GM12864 (cell line): ENCODE data around the gene CCNF.

Source experiments
- DNase-seq: peaks from one replicate; pipeline ENCODE4 v3.0.0-alpha.2; 2011; ENCODE audit warnings: low read depth
- H3K4me3 ChIP-seq: 2 replicates; pipeline ENCODE4 v1.5.1; 2011; ENCODE audit warnings: mild to moderate bottlenecking, low read depth, low read length, control low read depth
- CTCF ChIP-seq: IDR thresholded peaks from 2 replicates; pipeline ENCODE4 v1.5.1; 2011; ENCODE audit warnings: low read depth, mild to moderate bottlenecking, moderate library complexity, low read length, control low read depth, inconsistent platforms; ENCODE audit errors: missing control alignments

Gene CCNF

GRCh38 chr16:2424061-2425007 lies 4.9 kb upstream of the CCNF start:
- TF ChIP-seq CTCF, result no peak
- no peak for DNase-seq
- H3K4me3 ChIP-seq, result no peak overlapping the region

GRCh38 chr16:2425008-2425518 lies 4.2 kb upstream of the CCNF start:
- DNase-seq, result no peak
- TF ChIP-seq CTCF, result no peak
- H3K4me3 ChIP-seq, result no peak overlapping the region

GRCh38 chr16:2425825-2426430 lies 3.3 kb upstream of the CCNF start:
- no peak for TF ChIP-seq CTCF
- no peak overlapping the region for H3K4me3 ChIP-seq
- no peak for DNase-seq

- no peak for DNase-seq
- TF ChIP-seq CTCF, result no peak
- H3K4me3 ChIP-seq, result no peak overlapping the region
Measured at GRCh38 chr16:2426941-2427361, 2.3 kb upstream of the CCNF start.

GRCh38 chr16:2427526-2427925 lies 1.7 kb upstream of the CCNF start:
- H3K4me3 ChIP-seq, result no peak overlapping the region
- TF ChIP-seq CTCF, result no peak
- no peak for DNase-seq

GRCh38 chr16:2428051-2428783 lies 1.0 kb upstream of the CCNF start:
- TF ChIP-seq CTCF, result peak; percentile 30
- peak overlapping the region; percentile 71 for H3K4me3 ChIP-seq
- DNase-seq, result peak; percentile 5
